Breast epithelium (tissue), 3 donors: ENCODE results near the gene GRIK4.

Source experiments
- POLR2A ChIP-seq: fragments of 450-650 bp; IDR thresholded peaks from one replicate; pipeline ENCODE4 v1.6.1; 2016; ENCODE audit warnings: antibody characterized with exemption, mild to moderate bottlenecking, moderate library complexity
- TF ChIP-seq, protein P1 (sequence below), 3 donors: fragments of 450-650 bp; IDR thresholded peaks; one replicate each; pipeline ENCODE4 v1.5.1; 2016 to 2017; ENCODE audit warnings: antibody characterized with exemption in 3 of 3, mild to moderate bottlenecking in 3 of 3, moderate library complexity in 3 of 3

DNA sequence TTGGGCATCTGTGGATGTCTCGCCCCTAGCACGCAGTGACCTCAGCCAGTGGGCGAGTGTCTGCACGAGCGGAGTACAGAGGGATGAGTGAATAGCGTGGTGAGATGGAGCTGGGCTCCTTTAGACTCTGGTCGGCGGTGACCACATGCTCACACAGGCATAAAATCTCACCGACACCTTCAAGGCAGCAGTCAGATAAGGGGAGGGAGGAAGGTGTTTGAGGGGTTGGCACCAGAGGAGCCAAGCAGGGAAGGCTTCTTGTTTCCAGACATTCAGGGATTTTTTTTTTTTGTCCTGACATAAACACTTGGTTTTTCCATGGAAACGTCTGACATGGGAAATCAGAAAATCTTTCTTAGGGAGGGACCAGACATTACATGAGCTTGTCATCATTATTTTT lies 35.8 kb downstream of the GRIK4 start:
- TF ChIP-seq, protein P1, sequence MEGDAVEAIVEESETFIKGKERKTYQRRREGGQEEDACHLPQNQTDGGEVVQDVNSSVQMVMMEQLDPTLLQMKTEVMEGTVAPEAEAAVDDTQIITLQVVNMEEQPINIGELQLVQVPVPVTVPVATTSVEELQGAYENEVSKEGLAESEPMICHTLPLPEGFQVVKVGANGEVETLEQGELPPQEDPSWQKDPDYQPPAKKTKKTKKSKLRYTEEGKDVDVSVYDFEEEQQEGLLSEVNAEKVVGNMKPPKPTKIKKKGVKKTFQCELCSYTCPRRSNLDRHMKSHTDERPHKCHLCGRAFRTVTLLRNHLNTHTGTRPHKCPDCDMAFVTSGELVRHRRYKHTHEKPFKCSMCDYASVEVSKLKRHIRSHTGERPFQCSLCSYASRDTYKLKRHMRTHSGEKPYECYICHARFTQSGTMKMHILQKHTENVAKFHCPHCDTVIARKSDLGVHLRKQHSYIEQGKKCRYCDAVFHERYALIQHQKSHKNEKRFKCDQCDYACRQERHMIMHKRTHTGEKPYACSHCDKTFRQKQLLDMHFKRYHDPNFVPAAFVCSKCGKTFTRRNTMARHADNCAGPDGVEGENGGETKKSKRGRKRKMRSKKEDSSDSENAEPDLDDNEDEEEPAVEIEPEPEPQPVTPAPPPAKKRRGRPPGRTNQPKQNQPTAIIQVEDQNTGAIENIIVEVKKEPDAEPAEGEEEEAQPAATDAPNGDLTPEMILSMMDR (IDR thresholded peaks at IDR 0.05), result no peak
- TF ChIP-seq POLR2A, result no peak
